ENCODE results near the gene OASL. TPM values are rescaled to one million over a fixed set of nuclear protein-coding genes. Genes with fewer than 3 reads are reported as not detected.

Gene OASL
- total and polyA plus RNA-seq, 10 of the 15 experiments (the other 5 are each of a cell fraction or from before 2014, with no cell fraction given), result 2.3 to 9.1 (median 2.7) TPM

- TF ChIP-seq, protein P1, sequence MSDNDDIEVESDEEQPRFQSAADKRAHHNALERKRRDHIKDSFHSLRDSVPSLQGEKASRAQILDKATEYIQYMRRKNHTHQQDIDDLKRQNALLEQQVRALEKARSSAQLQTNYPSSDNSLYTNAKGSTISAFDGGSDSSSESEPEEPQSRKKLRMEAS (IDR thresholded peaks at IDR 0.05; ENCODE audit: low read depth, low read length), result no peak
- TF ChIP-seq RUNX3 (IDR thresholded peaks at IDR 0.05; ENCODE audit: low read length) (no peak), ZNF274 (IDR thresholded peaks at IDR 0.05; ENCODE audit: insufficient read depth, insufficient read length) (no peak), TCF7 (IDR thresholded peaks at IDR 0.05; ENCODE audit: borderline replicate concordance) (no peak), BCL3 (IDR thresholded peaks at IDR 0.05; ENCODE audit: borderline replicate concordance, insufficient read depth, low read depth, low read length, poor library complexity, severe bottlenecking) (no peak), ATF7 (IDR thresholded peaks at IDR 0.05; ENCODE audit: low read depth) (no peak), ZNF384 (IDR thresholded peaks at IDR 0.05; ENCODE audit: borderline replicate concordance, low read depth, low read length) (no peak), EZH2 (IDR thresholded peaks at IDR 0.05; ENCODE audit: borderline replicate concordance, control insufficient read depth, low read depth, low read length) (no peak), YBX1 (IDR thresholded peaks at IDR 0.05) (no peak), MTA3 (IDR thresholded peaks at IDR 0.05; ENCODE audit: borderline replicate concordance, low read length) (no peak), STAT3 (IDR thresholded peaks at IDR 0.05; ENCODE audit: low read depth, low read length) (no peak), IRF4 (IDR thresholded peaks at IDR 0.05; ENCODE audit: low read depth, low read length) (no peak)
- TF ChIP-seq, protein P2, sequence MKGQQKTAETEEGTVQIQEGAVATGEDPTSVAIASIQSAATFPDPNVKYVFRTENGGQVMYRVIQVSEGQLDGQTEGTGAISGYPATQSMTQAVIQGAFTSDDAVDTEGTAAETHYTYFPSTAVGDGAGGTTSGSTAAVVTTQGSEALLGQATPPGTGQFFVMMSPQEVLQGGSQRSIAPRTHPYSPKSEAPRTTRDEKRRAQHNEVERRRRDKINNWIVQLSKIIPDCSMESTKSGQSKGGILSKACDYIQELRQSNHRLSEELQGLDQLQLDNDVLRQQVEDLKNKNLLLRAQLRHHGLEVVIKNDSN (IDR thresholded peaks at IDR 0.05; ENCODE audit: borderline replicate concordance, extremely low read length, insufficient read depth, low read depth, low read length), result no peak
These were observed 4.0 kb upstream of the OASL start (continued) for GRCh38 chr12:121043067-121043466.

Data from GM12878 (cell line).